T-helper 2 cell treated with Interferon-gamma antibody and Interleukin-4, amounts not matched to agents 5 μg/mL and 100 μg/mL, for 36 hours (primary cell): ENCODE data around the gene CHST13.

ENCODE experiments used
- DNase-seq: peaks from one replicate; pipeline ENCODE4 v3.0.0; 2021; ENCODE audit warnings: low spot score
- H3K27ac Mint-ChIP-seq: one replicate; pipeline ENCODE4 v1.8.0; 2021; ENCODE audit warnings: mild to moderate bottlenecking, mixed read lengths
- H3K27me3 Mint-ChIP-seq: one replicate; pipeline ENCODE4 v1.8.0; 2021; ENCODE audit warnings: low read depth, mixed read lengths
- H3K36me3 Mint-ChIP-seq: one replicate; pipeline ENCODE4 v1.8.0; 2021; ENCODE audit warnings: low read depth, mixed read lengths
- H3K4me1 Mint-ChIP-seq: one replicate; pipeline ENCODE4 v1.8.0; 2021; ENCODE audit warnings: low read depth, mixed read lengths
- H3K4me3 Mint-ChIP-seq: one replicate; pipeline ENCODE4 v1.8.0; 2022; ENCODE audit warnings: mild to moderate bottlenecking, moderate library complexity, mixed read lengths
- H3K9me3 Mint-ChIP-seq: one replicate; pipeline ENCODE4 v1.8.0; 2021; ENCODE audit warnings: mixed read lengths

Gene CHST13

DNA sequence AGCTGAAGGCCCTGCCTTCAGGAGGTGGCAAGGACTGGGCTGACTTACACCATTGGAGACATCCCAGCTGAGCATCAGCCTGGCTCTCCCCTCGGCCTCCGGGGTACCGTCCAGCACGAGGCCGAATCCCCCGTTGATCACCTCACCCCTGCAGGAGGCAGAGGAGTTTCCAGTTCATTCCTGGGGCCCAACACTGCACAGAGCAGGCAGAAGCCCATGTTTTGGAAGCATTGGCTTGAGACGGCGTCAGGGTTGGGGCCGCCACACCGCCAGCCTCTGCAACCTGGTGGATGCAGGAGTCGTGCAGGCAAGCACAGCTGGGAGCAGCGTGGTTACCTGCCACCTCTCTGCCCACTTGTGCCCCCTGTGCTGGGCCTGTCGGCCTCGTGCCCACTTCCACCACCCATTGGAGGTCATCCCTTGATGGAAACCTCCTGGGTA lies 40.6 kb upstream of the CHST13 start:
- no peak overlapping the region for H3K27ac Mint-ChIP-seq
- no peak for DNase-seq

DNA sequence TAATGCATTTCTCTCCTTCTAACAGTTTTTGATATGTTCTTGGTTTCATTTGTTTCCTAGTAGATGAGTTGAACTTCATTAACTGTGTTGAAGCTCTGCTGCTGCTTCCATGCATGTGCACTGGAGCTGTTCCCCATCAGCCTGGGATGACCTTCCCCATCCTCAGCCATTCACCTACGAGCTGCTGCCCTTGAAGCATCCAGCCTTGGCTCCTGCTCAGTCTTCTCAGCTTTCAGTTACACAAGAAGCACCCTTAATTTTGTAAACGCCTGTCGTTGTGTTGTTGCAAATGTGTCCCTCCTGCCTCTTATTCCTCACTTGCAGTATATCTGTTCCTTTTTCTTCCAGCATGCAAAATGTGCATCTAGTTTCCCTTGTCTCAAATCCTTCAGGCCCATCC lies 39.8 kb upstream of the CHST13 start:
- Mint-ChIP-seq H3K9me3 (no peaks in the 10 kb centered on the region), H3K4me3 (no peak overlapping the region), H3K27me3 (no peaks in the 10 kb centered on the region), H3K36me3 (no peaks in the 10 kb centered on the region), H3K27ac (no peak overlapping the region), H3K4me1 (peaks cover 15% of the 10 kb centered on the region)
- DNase-seq: no peak

More for the DNA sequence above, 40.6 kb upstream of the CHST13 start:
- Mint-ChIP-seq H3K36me3 (no peaks in the 10 kb centered on the region), H3K4me1 (peaks cover 15% of the 10 kb centered on the region), H3K27me3 (no peaks in the 10 kb centered on the region), H3K9me3 (no peaks in the 10 kb centered on the region), H3K4me3 (no peak overlapping the region)

DNA sequence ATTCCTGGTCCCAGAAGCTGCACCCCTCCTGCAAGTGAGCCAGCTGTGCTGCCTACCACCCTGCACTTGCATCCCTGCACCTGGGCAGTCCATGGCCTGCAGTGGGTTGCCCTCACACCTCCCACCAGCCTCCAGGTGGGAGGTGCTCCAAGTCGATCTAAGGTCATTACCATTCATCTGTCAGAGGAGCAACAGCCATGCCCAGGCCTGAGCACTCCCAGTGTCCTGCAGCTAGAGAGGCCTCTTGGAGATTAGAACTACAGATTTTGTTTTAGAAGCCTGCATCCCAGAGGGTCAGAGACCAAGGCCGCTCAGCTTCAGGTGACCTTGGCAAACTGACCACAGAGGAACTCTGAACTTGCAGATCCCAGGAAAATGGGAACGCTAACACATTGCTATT lies 39.3 kb upstream of the CHST13 start:
- H3K4me1 Mint-ChIP-seq: peaks cover 15% of the 10 kb centered on the region
- no peak overlapping the region for H3K27ac Mint-ChIP-seq
- no peak for DNase-seq
- H3K9me3 Mint-ChIP-seq: no peaks in the 10 kb centered on the region
- no peaks in the 10 kb centered on the region for H3K36me3 Mint-ChIP-seq
- no peaks in the 10 kb centered on the region for H3K27me3 Mint-ChIP-seq
- no peak overlapping the region for H3K4me3 Mint-ChIP-seq

DNA sequence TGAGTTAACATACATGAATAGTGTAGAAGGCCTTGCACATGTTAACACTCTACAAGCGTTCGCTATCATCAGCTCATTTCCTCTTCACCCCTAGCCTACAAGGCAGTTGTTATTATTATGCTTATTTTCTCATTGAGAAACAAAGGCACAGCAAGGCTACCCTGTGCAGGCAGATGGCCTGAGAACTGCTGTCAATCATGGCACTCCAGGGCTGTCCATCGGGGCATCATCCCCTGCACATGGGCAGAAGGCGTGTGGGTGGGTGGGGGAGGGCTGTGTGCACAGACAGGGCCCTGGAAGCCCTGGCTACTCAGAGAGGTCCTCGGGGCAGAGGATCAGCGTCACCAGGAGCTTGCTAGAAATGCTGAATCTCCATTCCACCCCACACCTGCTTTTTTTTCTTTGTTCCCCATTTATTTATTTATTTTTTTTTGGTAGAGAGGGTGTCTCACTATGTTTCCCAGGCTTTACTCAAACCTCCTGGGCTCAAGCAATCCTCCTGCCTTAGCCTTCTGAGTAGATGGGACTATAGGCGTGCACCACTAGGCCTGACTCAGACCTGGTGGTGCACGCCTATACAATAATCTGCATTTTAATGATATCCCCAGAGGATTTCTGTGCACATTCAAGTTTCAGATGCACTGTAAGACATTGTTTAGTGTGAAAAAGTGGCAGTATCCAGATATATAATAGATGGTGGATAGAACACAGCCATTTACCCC lies 38.6 kb upstream of the CHST13 start:
- no peak for DNase-seq
- Mint-ChIP-seq H3K4me3 (no peak overlapping the region), H3K27me3 (no peaks in the 10 kb centered on the region), H3K9me3 (no peaks in the 10 kb centered on the region), H3K4me1 (peaks cover 15% of the 10 kb centered on the region), H3K36me3 (no peaks in the 10 kb centered on the region), H3K27ac (no peak overlapping the region)

DNA sequence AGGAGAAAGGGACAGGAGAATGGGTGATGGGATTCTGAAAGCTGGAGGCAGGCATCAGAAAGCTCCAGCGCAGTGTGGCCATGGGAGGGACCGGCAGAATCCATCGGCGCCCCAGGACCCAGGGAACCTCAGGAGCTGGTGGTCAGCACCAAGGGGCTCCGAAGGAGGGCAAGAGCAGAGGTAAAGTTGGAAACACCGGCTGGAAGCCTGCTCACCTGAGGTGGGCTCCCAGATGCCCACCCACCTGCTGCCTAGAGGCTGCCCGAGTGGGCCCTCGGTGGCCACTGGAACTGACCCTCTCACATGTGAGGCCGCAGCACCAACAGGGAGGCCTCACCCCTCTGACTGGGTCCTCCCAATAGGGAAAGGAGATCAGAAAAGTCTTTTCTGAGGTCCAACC lies 38.0 kb upstream of the CHST13 start:
- Mint-ChIP-seq H3K9me3 (no peaks in the 10 kb centered on the region), H3K27me3 (no peaks in the 10 kb centered on the region), H3K27ac (no peak overlapping the region), H3K4me1 (peaks cover 15% of the 10 kb centered on the region), H3K36me3 (no peaks in the 10 kb centered on the region), H3K4me3 (no peak overlapping the region)
- DNase-seq: no peak

DNA sequence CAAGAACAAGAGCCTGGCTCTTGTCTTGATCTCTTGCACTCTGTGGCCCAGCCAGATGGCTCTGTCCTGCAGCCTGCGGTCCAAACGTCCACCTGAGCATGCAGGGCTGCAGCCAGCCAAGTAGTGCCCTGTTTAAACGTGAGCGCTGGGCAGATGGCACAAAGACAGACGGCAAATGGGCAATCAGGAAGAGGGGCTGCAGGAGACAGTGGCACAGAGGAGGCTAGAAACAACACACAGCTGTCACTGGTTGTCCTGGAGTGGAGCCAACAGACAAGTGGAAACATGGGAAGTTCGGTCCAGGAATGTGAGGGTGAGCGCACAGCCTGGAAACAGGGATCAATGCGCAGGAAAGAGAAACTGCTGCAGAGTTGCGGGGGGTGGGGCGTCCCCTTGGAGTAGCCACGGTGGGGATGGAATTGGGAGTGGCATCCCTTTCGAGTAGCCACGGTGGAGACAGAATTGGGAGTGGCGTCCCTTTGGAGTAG lies 37.6 kb upstream of the CHST13 start:
- H3K27ac Mint-ChIP-seq: peak overlapping the region; percentile 68
- H3K4me3 Mint-ChIP-seq: no peak overlapping the region
- H3K27me3 Mint-ChIP-seq: no peaks in the 10 kb centered on the region
- H3K36me3 Mint-ChIP-seq: no peaks in the 10 kb centered on the region
- DNase-seq: no peak
- peaks cover 15% of the 10 kb centered on the region for H3K4me1 Mint-ChIP-seq
- no peaks in the 10 kb centered on the region for H3K9me3 Mint-ChIP-seq

DNA sequence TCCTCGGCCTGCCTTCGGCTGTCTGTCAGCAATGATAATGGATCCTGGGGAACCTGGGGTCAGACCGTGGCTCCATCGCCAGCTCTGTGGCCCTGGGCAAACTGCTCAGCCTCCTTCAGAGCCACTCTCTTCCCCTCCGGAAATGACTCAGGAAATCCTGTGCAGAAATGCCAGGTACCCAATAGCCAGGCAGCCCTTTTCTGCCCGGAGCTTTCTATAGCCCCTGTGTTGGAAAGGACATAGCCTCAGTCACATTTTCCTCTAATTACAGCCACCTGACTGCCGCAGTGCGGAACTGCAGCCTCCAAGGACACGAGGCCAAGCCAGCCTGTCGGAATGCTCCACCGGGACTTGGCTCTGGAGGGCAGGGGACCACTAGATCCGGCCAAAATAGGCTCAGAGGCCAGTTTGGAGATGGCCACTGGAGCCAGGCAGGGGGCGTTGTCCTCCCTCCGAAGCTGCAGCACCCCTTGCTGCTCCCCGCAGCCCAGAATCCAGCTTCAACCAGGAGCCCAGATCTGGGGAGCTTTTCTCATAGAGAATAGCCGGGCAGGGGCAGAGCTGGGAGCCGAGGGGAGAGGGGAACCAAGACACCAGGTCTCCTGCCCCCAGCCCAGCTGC lies 36.7 kb upstream of the CHST13 start:
- H3K9me3 Mint-ChIP-seq: no peaks in the 10 kb centered on the region
- no peaks in the 10 kb centered on the region for H3K36me3 Mint-ChIP-seq
- H3K4me1 Mint-ChIP-seq: peaks cover 15% of the 10 kb centered on the region
- peak overlapping the region; percentile 75 for H3K27ac Mint-ChIP-seq
- H3K27me3 Mint-ChIP-seq: no peaks in the 10 kb centered on the region
- no peak for DNase-seq
- peak overlapping the region; percentile 46 for H3K4me3 Mint-ChIP-seq

DNA sequence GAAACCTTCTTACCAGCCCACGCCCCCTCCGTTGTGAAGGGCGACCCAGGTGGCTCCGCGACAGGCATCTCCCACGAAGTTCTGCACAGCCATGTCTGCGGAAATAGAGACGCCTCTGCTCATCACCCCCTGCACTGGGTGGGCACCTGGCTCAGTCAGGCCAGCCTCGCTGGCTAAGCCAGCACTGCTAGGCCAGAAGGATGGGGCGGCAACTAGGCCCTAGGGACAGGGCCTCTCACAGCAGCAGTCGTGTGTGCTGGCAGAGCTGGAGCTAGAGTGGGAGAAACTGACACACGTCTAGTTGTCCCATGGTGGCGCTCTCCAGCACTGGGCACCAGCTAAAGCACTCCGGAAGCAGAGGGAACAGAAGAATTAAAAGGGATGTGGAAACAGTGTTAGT lies 35.8 kb upstream of the CHST13 start:
- Mint-ChIP-seq H3K27me3 (no peaks in the 10 kb centered on the region), H3K4me1 (peaks cover 15% of the 10 kb centered on the region), H3K27ac (no peak overlapping the region), H3K9me3 (no peaks in the 10 kb centered on the region), H3K4me3 (no peak overlapping the region), H3K36me3 (no peaks in the 10 kb centered on the region)
- DNase-seq: no peak

DNA sequence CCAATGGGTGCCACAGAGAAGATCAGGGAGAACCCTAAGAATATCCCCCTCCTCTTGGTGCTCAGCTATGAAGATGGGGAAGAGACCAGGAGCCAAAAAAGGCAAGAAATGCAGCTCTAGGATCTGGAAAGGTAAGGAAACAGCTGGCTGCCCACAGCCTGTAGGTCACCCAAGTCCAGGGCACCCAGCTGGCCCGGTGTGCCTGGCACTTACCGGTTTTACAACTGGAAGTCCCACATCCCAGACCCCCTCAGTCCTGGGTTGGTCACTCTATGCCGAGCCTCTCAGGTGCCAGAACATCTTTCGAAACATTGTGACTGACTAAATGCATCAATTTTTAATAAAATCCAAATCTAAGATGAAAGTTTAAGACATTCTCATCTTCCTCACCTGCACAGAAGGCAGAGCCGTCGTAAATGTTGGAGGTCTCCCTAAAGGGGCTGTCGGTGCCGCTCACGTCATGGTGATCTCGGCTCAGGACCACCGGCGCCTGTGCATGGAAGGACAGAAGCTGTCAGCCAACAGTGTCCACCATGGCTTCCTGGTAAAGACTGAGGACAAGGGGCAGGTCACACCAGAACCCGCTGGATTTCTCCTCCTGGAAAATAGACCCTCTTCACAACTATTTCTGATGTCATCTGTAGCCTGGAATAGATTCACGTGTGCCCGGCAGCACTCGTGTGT lies 34.9 kb upstream of the CHST13 start:
- no peak overlapping the region for H3K27ac Mint-ChIP-seq
- H3K4me3 Mint-ChIP-seq: no peak overlapping the region
- H3K27me3 Mint-ChIP-seq: no peaks in the 10 kb centered on the region
- peaks cover 15% of the 10 kb centered on the region for H3K4me1 Mint-ChIP-seq
- no peaks in the 10 kb centered on the region for H3K9me3 Mint-ChIP-seq
- DNase-seq: no peak
- H3K36me3 Mint-ChIP-seq: no peaks in the 10 kb centered on the region

DNA sequence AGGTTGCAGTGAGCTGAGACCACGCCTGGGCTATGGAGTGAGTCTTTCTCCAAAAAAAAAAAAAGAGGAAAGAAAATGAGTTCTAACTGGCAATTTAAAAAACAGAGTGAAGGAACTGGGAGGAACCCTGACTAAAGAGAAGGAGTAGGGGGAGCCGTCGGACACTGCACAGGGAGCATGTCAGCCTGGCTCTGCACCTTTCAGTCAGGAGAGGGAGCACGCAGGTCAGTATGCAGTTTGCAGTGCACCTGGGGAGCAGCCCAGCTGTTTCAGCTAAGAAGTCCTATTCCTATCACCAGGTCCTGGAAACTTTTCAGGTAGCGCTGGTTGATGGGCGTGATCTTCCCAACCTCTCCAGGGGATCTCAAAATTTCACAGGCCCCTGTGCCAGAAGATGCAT lies 33.3 kb upstream of the CHST13 start:
- no peaks in the 10 kb centered on the region for H3K36me3 Mint-ChIP-seq
- H3K27ac Mint-ChIP-seq: no peak overlapping the region
- no peak for DNase-seq
- no peak overlapping the region for H3K4me3 Mint-ChIP-seq
- H3K27me3 Mint-ChIP-seq: no peaks in the 10 kb centered on the region
- peaks cover 15% of the 10 kb centered on the region for H3K4me1 Mint-ChIP-seq
- H3K9me3 Mint-ChIP-seq: no peaks in the 10 kb centered on the region

DNA sequence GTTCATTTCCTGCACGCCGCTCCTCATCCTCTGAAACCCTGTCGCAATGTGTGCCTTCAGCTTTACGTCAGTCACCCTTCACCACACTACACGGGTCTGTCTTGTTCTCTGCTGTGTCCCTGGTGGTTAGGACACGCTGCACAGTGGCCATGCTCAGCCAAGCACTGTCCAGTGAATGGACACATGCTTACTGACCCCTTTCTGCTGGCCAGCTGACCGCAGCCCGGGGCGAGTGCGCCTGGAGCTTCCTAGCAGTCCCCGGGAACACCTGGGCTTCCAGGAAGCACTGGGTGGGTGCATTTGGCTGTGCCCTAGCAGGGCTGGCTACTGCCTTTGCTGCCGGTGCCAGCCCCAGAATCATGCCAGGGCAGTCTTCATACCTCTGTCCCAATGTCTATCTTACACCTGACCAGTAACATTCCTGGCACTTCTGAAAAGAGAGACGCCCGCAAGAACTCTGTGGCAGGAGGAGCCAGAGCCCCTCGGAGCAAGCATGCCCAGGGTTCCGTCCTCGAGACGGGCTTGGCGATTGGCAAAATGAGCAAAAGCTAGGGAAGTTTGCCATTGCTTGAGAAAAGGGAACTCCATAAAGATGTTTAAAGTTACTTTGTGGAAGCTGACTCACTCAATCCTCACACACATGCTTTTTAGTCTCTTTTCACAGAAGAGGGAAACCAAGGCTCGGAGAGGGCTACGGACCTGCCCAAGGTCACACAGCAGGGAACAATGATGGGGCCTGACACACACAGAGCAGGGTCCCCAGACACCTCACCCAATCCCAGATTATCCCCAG lies 32.5 kb upstream of the CHST13 start:
- Mint-ChIP-seq H3K9me3 (no peaks in the 10 kb centered on the region), H3K4me3 (no peak overlapping the region), H3K27me3 (no peaks in the 10 kb centered on the region)

DNA sequence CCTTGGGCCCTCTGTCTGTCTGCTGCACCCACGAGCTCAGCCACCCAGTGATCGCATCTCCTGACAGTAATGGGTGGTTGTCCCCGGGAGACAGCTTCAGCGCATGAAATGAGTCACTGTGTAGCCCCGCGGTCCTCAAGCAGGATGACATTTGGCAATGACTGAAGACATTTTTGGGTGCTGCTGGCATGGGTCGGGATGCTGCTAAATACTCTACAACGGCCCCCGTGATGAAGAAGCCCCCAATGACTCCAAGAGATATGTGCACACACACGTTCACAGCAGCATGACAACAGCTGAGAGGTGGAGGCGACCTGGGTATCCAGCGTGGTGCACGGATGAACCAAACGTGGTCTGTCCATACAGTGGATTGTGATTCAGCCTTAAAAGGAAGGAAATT lies 30.9 kb upstream of the CHST13 start:
- Mint-ChIP-seq H3K4me1 (peaks cover 4% of the 10 kb centered on the region), H3K4me3 (no peak overlapping the region), H3K9me3 (no peaks in the 10 kb centered on the region), H3K27me3 (no peaks in the 10 kb centered on the region), H3K36me3 (no peaks in the 10 kb centered on the region), H3K27ac (no peak overlapping the region)
- no peak for DNase-seq

More for the DNA sequence above, 32.5 kb upstream of the CHST13 start:
- DNase-seq: no peak
- Mint-ChIP-seq H3K4me1 (peaks cover 13% of the 10 kb centered on the region), H3K27ac (no peak overlapping the region), H3K36me3 (no peaks in the 10 kb centered on the region)

DNA sequence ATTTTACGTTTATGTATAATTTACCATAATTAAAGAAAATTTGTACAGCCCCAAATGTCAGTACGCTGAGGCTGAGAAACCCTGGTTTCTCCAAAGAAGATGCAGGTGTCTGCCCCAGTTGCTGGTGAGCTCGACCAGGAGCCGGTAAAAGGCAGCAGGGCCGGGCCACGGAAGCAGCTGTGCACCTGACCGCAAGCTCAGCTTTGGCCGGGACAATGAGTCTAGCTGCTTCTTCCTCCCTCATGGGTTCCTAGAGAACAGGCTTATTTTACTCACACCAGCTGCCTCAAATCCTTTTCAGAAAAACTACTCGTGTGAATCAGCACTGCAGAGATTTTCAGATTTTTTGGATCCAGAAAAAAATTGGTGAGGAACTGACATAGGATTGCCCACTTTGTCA lies 30.2 kb upstream of the CHST13 start:
- no peaks in the 10 kb centered on the region for H3K36me3 Mint-ChIP-seq
- H3K4me1 Mint-ChIP-seq: peaks cover 4% of the 10 kb centered on the region
- no peak overlapping the region for H3K4me3 Mint-ChIP-seq
- H3K27ac Mint-ChIP-seq: no peak overlapping the region
- no peaks in the 10 kb centered on the region for H3K9me3 Mint-ChIP-seq
- no peak for DNase-seq
- no peaks in the 10 kb centered on the region for H3K27me3 Mint-ChIP-seq
